A549 (cell line): Measurements from ENCODE around the gene JPT1. TPM values are rescaled to one million over a fixed set of nuclear protein-coding genes. Genes with fewer than 3 reads are reported as not detected.

Source experiments
- ATAC-seq, 2 experiments: fragments of 200-7000 bp in 1 of 2; fragments of >200 bp in 1 of 2; cut with Nextera tagmentation in 1 of 2; cut with Tn5 transposase in 1 of 2; 3 replicates each; pipeline versions ENCODE4 v1.8.0 to v1.9.1; 2018 to 2020; ENCODE audit warnings: mild to moderate bottlenecking in 1 of 2, moderate library complexity in 1 of 2
- CTCF ChIA-PET: fragments of 300-600 bp; sonication (Branson Sonifier 250); formaldehyde crosslinking; extraction: SDS; loops from one replicate; lab custom pipeline; 2021; ENCODE audit warnings: antibody characterized with exemption, inconsistent platforms; lab: Yijun Ruan, JAX
- POLR2A ChIA-PET: fragments of 350-600 bp; formaldehyde crosslinking; extraction: SDS; loops from one replicate; lab custom pipeline; 2021; ENCODE audit warnings: antibody characterized with exemption, inconsistent platforms; lab: Yijun Ruan, JAX
- DNase-seq, 2 experiments: peaks; one replicate each; pipeline versions ENCODE4 v3.0.0 to v3.0.0-alpha.2; 2011 to 2016; ENCODE audit warnings: low read depth in 1 of 2, low spot score in 1 of 2
- FAIRE-seq: peaks from 2 replicates; lab custom pipeline; 2011; peaks lifted over from hg19 to GRCh38; lab: Jason Lieb, UNC
- H3K27ac ChIP-seq, 2 experiments: fragments of >200 bp; sonication (Bioruptor Twin); formaldehyde crosslinking; 3 replicates each; pipeline ENCODE4 v1.5.1; 2016 to 2017
- H3K4me1 ChIP-seq: fragments of >200 bp; sonication (Bioruptor Twin); formaldehyde crosslinking; 3 replicates; pipeline ENCODE4 v1.6.1; 2016
- H3K4me2 ChIP-seq: fragments of >200 bp; sonication (Bioruptor Twin); formaldehyde crosslinking; 3 replicates; pipeline ENCODE4 v1.6.1; 2016
- H3K4me3 ChIP-seq: fragments of >200 bp; sonication (Bioruptor Twin); formaldehyde crosslinking; 3 replicates; pipeline ENCODE4 v1.5.1; 2016
- H3K9me3 ChIP-seq: fragments of >200 bp; sonication (Bioruptor Twin); formaldehyde crosslinking; 3 replicates; pipeline ENCODE4 v1.6.1; 2016
- CHD4 ChIP-seq: fragments of 200-600 bp; sonication (generic); IDR thresholded peaks from 2 replicates; pipeline ENCODE4 v1.6.1; 2016; ENCODE audit warnings: antibody characterized with exemption, mild to moderate bottlenecking, borderline replicate concordance
- HDAC2 ChIP-seq: fragments of 200-600 bp; sonication (generic); IDR thresholded peaks from 2 replicates; pipeline ENCODE4 v1.6.1; 2016
- HOXA7 ChIP-seq: fragments of 250-450 bp; sonication (Bioruptor Pico); IDR thresholded peaks from 2 replicates; pipeline ENCODE4 v1.5.0; 2020; ENCODE audit warnings: mild to moderate bottlenecking, moderate library complexity
- HOXB13 ChIP-seq: fragments of 250-450 bp; sonication (Bioruptor Pico); IDR thresholded peaks from 2 replicates; pipeline ENCODE4 v1.5.0; 2020; ENCODE audit warnings: low read depth, mild to moderate bottlenecking, moderate library complexity
- JUNB ChIP-seq: fragments of >200 bp; sonication (Bioruptor Twin); formaldehyde crosslinking; IDR thresholded peaks from 2 replicates; pipeline ENCODE4 v1.6.1; 2016
- KDM5A ChIP-seq: fragments of 200-600 bp; sonication (generic); IDR thresholded peaks from 2 replicates; pipeline ENCODE4 v1.6.1; 2016; ENCODE audit warnings: antibody characterized with exemption, mild to moderate bottlenecking
- MYC ChIP-seq: IDR thresholded peaks from 2 replicates; pipeline ENCODE4 v1.6.1; 2012; ENCODE audit warnings: mild to moderate bottlenecking, inconsistent platforms, low read length, improper control_type of control experiment, borderline replicate concordance
- NR3C1 ChIP-seq: fragments of >200 bp; sonication (Bioruptor Twin); formaldehyde crosslinking; IDR thresholded peaks from 3 replicates; pipeline ENCODE4 v1.6.1; 2017
- POLR2A ChIP-seq: IDR thresholded peaks from 2 replicates; pipeline ENCODE4 v1.6.1; 2012; ENCODE audit warnings: mild to moderate bottlenecking, low read length
- POLR2AphosphoS2 ChIP-seq: conservative IDR thresholded peaks from 2 replicates; pipeline ENCODE4 v1.6.1; 2012; ENCODE audit warnings: low read length, improper control_type of control experiment, inconsistent platforms
- RCOR1 ChIP-seq: fragments of 150-350 bp; IDR thresholded peaks from 2 replicates; pipeline ENCODE4 v1.6.1; 2014; ENCODE audit warnings: antibody characterized with exemption, low read length, low read depth
- RFX5 ChIP-seq: fragments of 450-650 bp; IDR thresholded peaks from 2 replicates; pipeline ENCODE4 v1.7.1; 2014; ENCODE audit warnings: antibody characterized with exemption, mild to moderate bottlenecking, moderate library complexity
- SMC3 ChIP-seq: fragments of >200 bp; sonication (Bioruptor Twin); formaldehyde crosslinking; IDR thresholded peaks from 3 replicates; pipeline ENCODE4 v1.6.1; 2018; ENCODE audit warnings: inconsistent platforms
- SREBF2 ChIP-seq: fragments of 450-650 bp; IDR thresholded peaks from 2 replicates; pipeline ENCODE4 v1.6.1; 2014; ENCODE audit warnings: mild to moderate bottlenecking, moderate library complexity
- ZSCAN20 ChIP-seq: fragments of 250-450 bp; sonication (Bioruptor Pico); IDR thresholded peaks from 2 replicates; pipeline ENCODE4 v1.8.0; 2022; ENCODE audit warnings: mild to moderate bottlenecking, moderate library complexity
- WGBS: methylation state at CpG from one replicate; pipeline ENCODE4 v1.1.6; 2017; ENCODE audit errors: missing lambda C conversion rate; 5-methylcytosine and 5-hydroxymethylcytosine counted together
- polyA plus RNA-seq, 4 experiments: library from polyadenylated mRNA; depleted of rRNA in 3 of 4; stranded (reverse); fragments of >200 nt; fragmentation: RNase III in 1 of 4; extraction: RNeasy Plus Mini Kit Qiagen cat#74134 plus additional on column Dnase treatment in 1 of 4; gene quantifications; 2 replicates in 3 of 4; 3 replicates in 1 of 4; pipeline ENCODE4 v1.2.3, GENCODE V29; 2011 to 2017
- TF ChIP-seq, protein P1 (sequence below): IDR thresholded peaks from 2 replicates; pipeline ENCODE4 v1.6.1; 2012; ENCODE audit warnings: low read depth, borderline replicate concordance
- TF ChIP-seq, protein P2 (sequence below): fragments of 200-600 bp; sonication (generic); IDR thresholded peaks from 2 replicates; pipeline ENCODE4 v1.6.1; 2016; ENCODE audit warnings: antibody characterized with exemption, mild to moderate bottlenecking, moderate library complexity
- TF ChIP-seq, protein P3 (sequence below): fragments of 450-650 bp; IDR thresholded peaks from 2 replicates; pipeline ENCODE4 v1.6.1; 2014; ENCODE audit warnings: antibody characterized with exemption
- TF ChIP-seq, protein P4 (sequence below): fragments of >200 bp; sonication (Bioruptor Twin); formaldehyde crosslinking; IDR thresholded peaks from 3 replicates; pipeline ENCODE4 v1.6.1; 2016
- TF ChIP-seq, protein P5 (sequence below): fragments of 250-450 bp; sonication (Bioruptor Pico); IDR thresholded peaks from 2 replicates; pipeline ENCODE4 v1.5.0; 2021; ENCODE audit warnings: mild to moderate bottlenecking, moderate library complexity, borderline replicate concordance

The JPT1 gene
- polyA plus RNA-seq, 2 of the 4 experiments (the other 2 are of a cell fraction), result 196 to 623 TPM

DNA sequence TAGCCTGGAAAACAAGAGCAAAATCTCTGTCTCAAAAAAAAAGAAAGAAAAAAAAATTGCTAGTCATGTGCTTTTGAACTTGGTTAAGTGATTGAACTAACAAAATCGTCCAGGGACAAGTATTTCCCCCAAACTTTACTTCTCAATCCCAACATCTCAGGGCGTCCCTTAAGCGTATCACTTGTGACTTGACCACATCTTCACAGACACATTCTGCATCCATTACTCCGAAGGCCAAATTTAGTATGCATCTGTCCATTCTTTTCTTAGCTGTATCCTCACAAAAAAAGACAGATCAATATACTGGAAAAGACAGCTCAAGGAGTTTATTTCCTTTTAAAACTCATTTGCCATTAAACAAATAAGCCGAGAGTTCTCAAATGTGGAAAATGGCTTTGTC lies 5.9 kb upstream of the JPT1 start:
- ChIA-PET POLR2A (no interaction called here), CTCF (interaction anchor here (0.5 to 5.2 kb wide), 7 partner anchors 10 to 90 kb away, joined by 3 to 26 read pairs (median 12); partner anchors contain the start of gene NT5C)
- no peak for TF ChIP-seq SMC3
- TF ChIP-seq, protein P1, sequence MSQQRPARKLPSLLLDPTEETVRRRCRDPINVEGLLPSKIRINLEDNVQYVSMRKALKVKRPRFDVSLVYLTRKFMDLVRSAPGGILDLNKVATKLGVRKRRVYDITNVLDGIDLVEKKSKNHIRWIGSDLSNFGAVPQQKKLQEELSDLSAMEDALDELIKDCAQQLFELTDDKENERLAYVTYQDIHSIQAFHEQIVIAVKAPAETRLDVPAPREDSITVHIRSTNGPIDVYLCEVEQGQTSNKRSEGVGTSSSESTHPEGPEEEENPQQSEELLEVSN, result no peak
- no peak for TF ChIP-seq HOXB13 (CRISPR knock-in tag)
- TF ChIP-seq RFX5, result no peak
- no peak for TF ChIP-seq NR3C1
- no peak for TF ChIP-seq RCOR1
- TF ChIP-seq POLR2AphosphoS2, result no peak
- TF ChIP-seq KDM5A, result no peak
- TF ChIP-seq, protein P2, sequence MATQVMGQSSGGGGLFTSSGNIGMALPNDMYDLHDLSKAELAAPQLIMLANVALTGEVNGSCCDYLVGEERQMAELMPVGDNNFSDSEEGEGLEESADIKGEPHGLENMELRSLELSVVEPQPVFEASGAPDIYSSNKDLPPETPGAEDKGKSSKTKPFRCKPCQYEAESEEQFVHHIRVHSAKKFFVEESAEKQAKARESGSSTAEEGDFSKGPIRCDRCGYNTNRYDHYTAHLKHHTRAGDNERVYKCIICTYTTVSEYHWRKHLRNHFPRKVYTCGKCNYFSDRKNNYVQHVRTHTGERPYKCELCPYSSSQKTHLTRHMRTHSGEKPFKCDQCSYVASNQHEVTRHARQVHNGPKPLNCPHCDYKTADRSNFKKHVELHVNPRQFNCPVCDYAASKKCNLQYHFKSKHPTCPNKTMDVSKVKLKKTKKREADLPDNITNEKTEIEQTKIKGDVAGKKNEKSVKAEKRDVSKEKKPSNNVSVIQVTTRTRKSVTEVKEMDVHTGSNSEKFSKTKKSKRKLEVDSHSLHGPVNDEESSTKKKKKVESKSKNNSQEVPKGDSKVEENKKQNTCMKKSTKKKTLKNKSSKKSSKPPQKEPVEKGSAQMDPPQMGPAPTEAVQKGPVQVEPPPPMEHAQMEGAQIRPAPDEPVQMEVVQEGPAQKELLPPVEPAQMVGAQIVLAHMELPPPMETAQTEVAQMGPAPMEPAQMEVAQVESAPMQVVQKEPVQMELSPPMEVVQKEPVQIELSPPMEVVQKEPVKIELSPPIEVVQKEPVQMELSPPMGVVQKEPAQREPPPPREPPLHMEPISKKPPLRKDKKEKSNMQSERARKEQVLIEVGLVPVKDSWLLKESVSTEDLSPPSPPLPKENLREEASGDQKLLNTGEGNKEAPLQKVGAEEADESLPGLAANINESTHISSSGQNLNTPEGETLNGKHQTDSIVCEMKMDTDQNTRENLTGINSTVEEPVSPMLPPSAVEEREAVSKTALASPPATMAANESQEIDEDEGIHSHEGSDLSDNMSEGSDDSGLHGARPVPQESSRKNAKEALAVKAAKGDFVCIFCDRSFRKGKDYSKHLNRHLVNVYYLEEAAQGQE, result no peak
- no peak for TF ChIP-seq ZSCAN20 (CRISPR knock-in tag)
- TF ChIP-seq SREBF2, result no peak
- TF ChIP-seq, protein P3, sequence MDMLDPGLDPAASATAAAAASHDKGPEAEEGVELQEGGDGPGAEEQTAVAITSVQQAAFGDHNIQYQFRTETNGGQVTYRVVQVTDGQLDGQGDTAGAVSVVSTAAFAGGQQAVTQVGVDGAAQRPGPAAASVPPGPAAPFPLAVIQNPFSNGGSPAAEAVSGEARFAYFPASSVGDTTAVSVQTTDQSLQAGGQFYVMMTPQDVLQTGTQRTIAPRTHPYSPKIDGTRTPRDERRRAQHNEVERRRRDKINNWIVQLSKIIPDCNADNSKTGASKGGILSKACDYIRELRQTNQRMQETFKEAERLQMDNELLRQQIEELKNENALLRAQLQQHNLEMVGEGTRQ, result no peak
- TF ChIP-seq, protein P4, sequence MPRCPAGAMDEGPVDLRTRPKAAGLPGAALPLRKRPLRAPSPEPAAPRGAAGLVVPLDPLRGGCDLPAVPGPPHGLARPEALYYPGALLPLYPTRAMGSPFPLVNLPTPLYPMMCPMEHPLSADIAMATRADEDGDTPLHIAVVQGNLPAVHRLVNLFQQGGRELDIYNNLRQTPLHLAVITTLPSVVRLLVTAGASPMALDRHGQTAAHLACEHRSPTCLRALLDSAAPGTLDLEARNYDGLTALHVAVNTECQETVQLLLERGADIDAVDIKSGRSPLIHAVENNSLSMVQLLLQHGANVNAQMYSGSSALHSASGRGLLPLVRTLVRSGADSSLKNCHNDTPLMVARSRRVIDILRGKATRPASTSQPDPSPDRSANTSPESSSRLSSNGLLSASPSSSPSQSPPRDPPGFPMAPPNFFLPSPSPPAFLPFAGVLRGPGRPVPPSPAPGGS, result no peak
- TF ChIP-seq, protein P5, sequence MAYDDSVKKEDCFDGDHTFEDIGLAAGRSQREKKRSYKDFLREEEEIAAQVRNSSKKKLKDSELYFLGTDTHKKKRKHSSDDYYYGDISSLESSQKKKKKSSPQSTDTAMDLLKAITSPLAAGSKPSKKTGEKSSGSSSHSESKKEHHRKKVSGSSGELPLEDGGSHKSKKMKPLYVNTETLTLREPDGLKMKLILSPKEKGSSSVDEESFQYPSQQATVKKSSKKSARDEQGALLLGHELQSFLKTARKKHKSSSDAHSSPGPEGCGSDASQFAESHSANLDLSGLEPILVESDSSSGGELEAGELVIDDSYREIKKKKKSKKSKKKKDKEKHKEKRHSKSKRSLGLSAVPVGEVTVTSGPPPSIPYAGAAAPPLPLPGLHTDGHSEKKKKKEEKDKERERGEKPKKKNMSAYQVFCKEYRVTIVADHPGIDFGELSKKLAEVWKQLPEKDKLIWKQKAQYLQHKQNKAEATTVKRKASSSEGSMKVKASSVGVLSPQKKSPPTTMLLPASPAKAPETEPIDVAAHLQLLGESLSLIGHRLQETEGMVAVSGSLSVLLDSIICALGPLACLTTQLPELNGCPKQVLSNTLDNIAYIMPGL (CRISPR knock-in tag), result no peak
- TF ChIP-seq HDAC2, result no peak
- TF ChIP-seq POLR2A, result no peak
- TF ChIP-seq HOXA7 (CRISPR knock-in tag), result no peak
- TF ChIP-seq CHD4, result no peak
- TF ChIP-seq MYC, result no peak
- TF ChIP-seq JUNB, result no peak
- Histone ChIP-seq H3K4me3 (no peak overlapping the region), H3K9me3 (no peaks in the 10 kb centered on the region), H3K4me2 (peak overlapping the region; percentile 59; the same call in 1 of the 3 replicates), H3K27ac (peak overlapping the region in 1 of 2 experiments; percentile 77; a peak in 4 of 6 replicates), H3K4me1 (peaks cover 32% of the 10 kb centered on the region)
- ATAC-seq, result no peak
- 89% methylated on average over 5 of the region's 5 CpGs for WGBS
- DNase-seq, result no peak
- no peak for FAIRE-seq
